Activated naive CD4-positive, alpha-beta T cell treated with anti-CD3 and anti-CD28 coated beads for 36 hours (primary cell): ENCODE measurements around the gene RIPOR1. TPM values are rescaled to one million over a fixed set of nuclear protein-coding genes. Genes with fewer than 3 reads are reported as not detected.
A peak's percentile ranks its signal among the peaks of the same experiment; 100 is the strongest.

Experiments
- CTCF ChIA-PET: fragments of 350-600 bp; sonication (Branson Sonifier 250); formaldehyde crosslinking; loops from one replicate; lab custom pipeline; 2021; ENCODE audit warnings: antibody characterized with exemption; lab: Charles Lee
- DNase-seq: peaks from one replicate; pipeline ENCODE4 v3.0.0-alpha.2; 2020
- H3K27ac Mint-ChIP-seq: one replicate; pipeline ENCODE4 v1.8.0; 2021; ENCODE audit warnings: mild to moderate bottlenecking, mixed read lengths
- H3K27me3 Mint-ChIP-seq: one replicate; pipeline ENCODE4 v1.8.0; 2021; ENCODE audit warnings: low read depth, mixed read lengths
- H3K36me3 Mint-ChIP-seq: one replicate; pipeline ENCODE4 v1.8.0; 2021; ENCODE audit warnings: low read depth, mixed read lengths
- H3K4me1 Mint-ChIP-seq: one replicate; pipeline ENCODE4 v1.8.0; 2021; ENCODE audit warnings: low read depth, mixed read lengths
- H3K4me3 Mint-ChIP-seq: one replicate; pipeline ENCODE4 v1.8.0; 2021; ENCODE audit warnings: mild to moderate bottlenecking, moderate library complexity, mixed read lengths
- H3K9me3 Mint-ChIP-seq: one replicate; pipeline ENCODE4 v1.8.0; 2021; ENCODE audit warnings: mixed read lengths
- intact Hi-C: fragments of 100-400 bp; cut with micrococcal nuclease; formaldehyde crosslinking; loops from one replicate; pipeline ENCODE4 v1.15.1; 2023
- total RNA-seq, 2 experiments: library from RNA; stranded (reverse); gene quantifications; one replicate each; pipeline ENCODE4 v1.2.3, GENCODE V29; 2021

The RIPOR1 gene
- total RNA-seq, 2 experiments from 2014 or later, result 34.2 to 41.9 TPM

DNA sequence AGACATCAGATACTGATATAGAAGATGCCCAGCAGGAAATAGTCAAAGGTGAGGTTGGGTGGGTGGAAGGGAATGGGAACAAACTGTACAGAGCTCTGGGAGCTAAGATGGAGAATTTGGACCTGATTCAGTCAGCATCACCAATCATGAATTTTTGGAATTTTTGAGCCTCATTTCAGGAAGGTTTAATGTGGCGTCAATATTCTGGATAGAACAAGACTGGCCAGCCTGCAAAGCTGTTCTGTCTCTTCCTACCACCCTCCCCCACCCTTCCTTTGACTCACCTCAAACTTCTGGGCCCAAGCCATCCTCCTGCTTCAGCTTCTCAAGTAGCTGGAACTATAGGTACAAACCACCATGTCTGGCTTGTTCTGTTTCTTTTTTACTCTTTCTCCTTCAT, 66.3 kb downstream of the RIPOR1 start:
- DNase-seq, result peak; percentile 29

More for the DNA sequence above, 66.3 kb downstream of the RIPOR1 start:
- Mint-ChIP-seq H3K4me1 (peaks cover 32% of the 10 kb centered on the region), H3K4me3 (no peak overlapping the region), H3K9me3 (no peaks in the 10 kb centered on the region), H3K27ac (peak overlapping the region; percentile 26), H3K27me3 (no peaks in the 10 kb centered on the region), H3K36me3 (peaks cover 5% of the 10 kb centered on the region)
- intact Hi-C loops, result no loop called here
- CTCF ChIA-PET, result interaction anchor here (0.7 to 1.1 kb wide), 3 partner anchors 15 to 264 kb away, joined by 3 to 4 read pairs (median 4); no protein-coding TSS in a partner anchor

Other genes with a start within 250 kb of the RIPOR1 start
- 10 to 100 TPM; 14.3 to 14.4 TPM for gene PLEKHG4, start 249.3 kb upstream of the RIPOR1 start, total RNA-seq
- gene KCTD19, start 202.1 kb upstream of the RIPOR1 start, total RNA-seq, result 1 to 10 TPM; 1.0 to 1.3 TPM
- gene LRRC36, start 202.0 kb upstream of the RIPOR1 start, total RNA-seq, result under 1 TPM in 1 of 2 experiments, not detected in 1; 0.64 TPM
- gene TPPP3, start 135.3 kb upstream of the RIPOR1 start, total RNA-seq, result not detected
- gene ZDHHC1, start 112.4 kb upstream of the RIPOR1 start, total RNA-seq, result under 1 TPM; 0.12 to 0.32 TPM
- gene HSD11B2, start 97.7 kb upstream of the RIPOR1 start, total RNA-seq, result 1 to 10 TPM in 1 of 2 experiments, under 1 TPM in 1; 0.86 to 1.1 TPM
- gene ATP6V0D1, start 47.7 kb upstream of the RIPOR1 start, total RNA-seq, result 10 to 100 TPM; 11.9 to 15.3 TPM
- not detected for gene AGRP, start 45.3 kb upstream of the RIPOR1 start, total RNA-seq
- gene CTCF, start 33.7 kb downstream of the RIPOR1 start, total RNA-seq, result 10 to 100 TPM; 51.2 to 52.3 TPM
- 100 to 1,000 TPM; 123 to 130 TPM for gene CARMIL2, start 116.3 kb downstream of the RIPOR1 start, total RNA-seq
- 10 to 100 TPM; 49.2 to 54.9 TPM for gene ACD, start 131.4 kb downstream of the RIPOR1 start, total RNA-seq
- 1 to 10 TPM; 7.3 to 8.4 TPM for gene PARD6A, start 132.1 kb downstream of the RIPOR1 start, total RNA-seq
- 1 to 10 TPM; 6.7 to 7.3 TPM for gene ENKD1, start 137.9 kb downstream of the RIPOR1 start, total RNA-seq
- gene C16orf86, start 138.0 kb downstream of the RIPOR1 start, total RNA-seq, result 1 to 10 TPM; 3.2 to 3.6 TPM
- gene GFOD2, start 190.5 kb downstream of the RIPOR1 start, total RNA-seq, result 1 to 10 TPM; 7.3 to 8.2 TPM